ENCODE data around the gene ZC3H10. TPM values are rescaled to one million over a fixed set of nuclear protein-coding genes. Genes with fewer than 3 reads are reported as not detected.

Gene ZC3H10
- polyA plus RNA-seq, 1 donor from 2014 or later, result 6.7 TPM

GRCh38 chr12:56104109-56104814, 13.8 kb upstream of the ZC3H10 start, which contains the start of gene PA2G4:
Gene PA2G4 (plus strand): TSS chr12:56104559. CDS start chr12:56104738, 179 bp downstream.
- Histone ChIP-seq H2AFZ (ENCODE audit: low read depth, low read length) (peak within 1 kb of the TSS; percentile 60), H3K4me3 (ENCODE audit: low read length) (peak within 1 kb of the TSS; percentile 97), H3K27me3 (ENCODE audit: insufficient read depth, low read depth, low read length) (no peaks in the 10 kb centered on the region), H3K9me2 (ENCODE audit: insufficient read depth, low read length) (no peaks in the 10 kb centered on the region), H3F3A (ENCODE audit: insufficient read depth, low read length, poor library complexity, severe bottlenecking) (no peaks in the 10 kb centered on the region), H4K20me1 (ENCODE audit: insufficient read depth) (no peaks in the 10 kb centered on the region), H3K27ac (ENCODE audit: low read length) (peak within 1 kb of the TSS; percentile 85), H3K9ac (ENCODE audit: low read length) (peak within 1 kb of the TSS; percentile 86), H3K36me3 (ENCODE audit: insufficient read depth, low read length) (no peaks in the 10 kb centered on the region), H3K4me2 (ENCODE audit: low read length) (peak within 1 kb of the TSS; percentile 89), H3K79me2 (replicated peaks; ENCODE audit: insufficient read depth, low read length) (peaks cover 24% of the 10 kb centered on the region), H3K9me3 (ENCODE audit: low read length) (no peaks in the 10 kb centered on the region)
- TF ChIP-seq TAF1 (IDR thresholded peaks at IDR 0.05; ENCODE audit: low read depth) (peak; percentile 20), RAD21 (conservative IDR thresholded peaks at IDR 0.05) (peak; percentile 26), SMC3 (conservative IDR thresholded peaks at IDR 0.05; ENCODE audit: poor library complexity) (peak; percentile 37), REST (IDR thresholded peaks at IDR 0.05; ENCODE audit: borderline replicate concordance) (no peak), MXI1 (conservative IDR thresholded peaks at IDR 0.05; ENCODE audit: poor library complexity, severe bottlenecking) (peak; percentile 93), POLR2AphosphoS5 (IDR thresholded peaks at IDR 0.05) (peak; percentile 78), EP300 (conservative IDR thresholded peaks at IDR 0.05; ENCODE audit: poor library complexity, severe bottlenecking) (peak; percentile 61), EZH2 (IDR thresholded peaks at IDR 0.05; ENCODE audit: borderline replicate concordance, insufficient read depth, low read length, poor library complexity, severe bottlenecking) (no peak)

- Histone ChIP-seq H3K9me2 (ENCODE audit: insufficient read depth, low read length) (no peaks in the 10 kb centered on the region), H3K4me2 (ENCODE audit: low read length) (peak overlapping the region; percentile 89), H2AFZ (ENCODE audit: low read depth, low read length) (peak overlapping the region; percentile 60), H3K9ac (ENCODE audit: low read length) (peak overlapping the region; percentile 86), H3K4me3 (ENCODE audit: low read length) (peak overlapping the region; percentile 97), H3K79me2 (replicated peaks; ENCODE audit: insufficient read depth, low read length) (peaks cover 24% of the 10 kb centered on the region), H3K27me3 (ENCODE audit: insufficient read depth, low read depth, low read length) (no peaks in the 10 kb centered on the region), H3K36me3 (ENCODE audit: insufficient read depth, low read length) (no peaks in the 10 kb centered on the region), H3K9me3 (ENCODE audit: low read length) (no peaks in the 10 kb centered on the region), H3F3A (ENCODE audit: insufficient read depth, low read length, poor library complexity, severe bottlenecking) (no peaks in the 10 kb centered on the region), H4K20me1 (ENCODE audit: insufficient read depth) (no peaks in the 10 kb centered on the region), H3K27ac (ENCODE audit: low read length) (peak overlapping the region; percentile 85)
- TF ChIP-seq MXI1 (conservative IDR thresholded peaks at IDR 0.05; ENCODE audit: poor library complexity, severe bottlenecking) (peak; percentile 50), POLR2AphosphoS5 (IDR thresholded peaks at IDR 0.05) (no peak)
These were observed 13.1 kb upstream of the ZC3H10 start for GRCh38 chr12:56104815-56105608.

DNA sequence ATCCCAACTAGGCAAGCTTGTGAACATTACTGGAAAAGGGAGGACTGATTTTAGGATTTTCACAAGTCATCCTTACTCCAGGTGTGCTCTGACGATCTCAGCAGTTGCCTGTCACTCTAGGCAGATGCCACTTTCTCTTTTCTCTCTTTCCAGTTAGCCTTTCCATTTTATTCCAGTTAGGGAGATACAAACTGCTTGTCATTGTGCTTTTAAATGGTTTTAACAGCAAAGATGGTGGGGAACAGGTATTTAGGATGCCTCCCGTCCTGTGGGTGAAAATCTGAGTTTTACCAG, 12.5 kb upstream of the ZC3H10 start:
- H3K36me3 ChIP-seq (ENCODE audit: insufficient read depth, low read length), result no peaks in the 10 kb centered on the region
- H3K9ac ChIP-seq (ENCODE audit: low read length), result peak overlapping the region; percentile 86
- H3F3A ChIP-seq (ENCODE audit: insufficient read depth, low read length, poor library complexity, severe bottlenecking), result no peaks in the 10 kb centered on the region
- H3K79me2 ChIP-seq (replicated peaks; ENCODE audit: insufficient read depth, low read length), result peaks cover 24% of the 10 kb centered on the region
- no peak overlapping the region for H2AFZ ChIP-seq (ENCODE audit: low read depth, low read length)
- H3K27me3 ChIP-seq (ENCODE audit: insufficient read depth, low read depth, low read length), result no peaks in the 10 kb centered on the region
- H3K9me2 ChIP-seq (ENCODE audit: insufficient read depth, low read length), result no peaks in the 10 kb centered on the region
- H3K9me3 ChIP-seq (ENCODE audit: low read length), result no peaks in the 10 kb centered on the region
- peak overlapping the region; percentile 89 for H3K4me2 ChIP-seq (ENCODE audit: low read length)
- TF ChIP-seq TAF1 (IDR thresholded peaks at IDR 0.05; ENCODE audit: low read depth) (no peak), EP300 (conservative IDR thresholded peaks at IDR 0.05; ENCODE audit: poor library complexity, severe bottlenecking) (no peak), REST (IDR thresholded peaks at IDR 0.05; ENCODE audit: borderline replicate concordance) (no peak), POLR2AphosphoS5 (IDR thresholded peaks at IDR 0.05) (no peak), MXI1 (conservative IDR thresholded peaks at IDR 0.05; ENCODE audit: poor library complexity, severe bottlenecking) (no peak), CTCF (IDR thresholded peaks at IDR 0.05; ENCODE audit: poor library complexity, severe bottlenecking) (no peak), EZH2 (IDR thresholded peaks at IDR 0.05; ENCODE audit: borderline replicate concordance, insufficient read depth, low read length, poor library complexity, severe bottlenecking) (no peak), RAD21 (conservative IDR thresholded peaks at IDR 0.05) (no peak), SMC3 (conservative IDR thresholded peaks at IDR 0.05; ENCODE audit: poor library complexity) (no peak)
- no peak overlapping the region for H3K27ac ChIP-seq (ENCODE audit: low read length)
- H3K4me3 ChIP-seq (ENCODE audit: low read length), result peak overlapping the region; percentile 97
- H4K20me1 ChIP-seq (ENCODE audit: insufficient read depth), result no peaks in the 10 kb centered on the region

Data from neural cell (in vitro differentiated cells).